Stomach (tissue), 4 donors: ENCODE measurements around the gene LRRC71.

Experiments
- EP300 ChIP-seq: sonication (generic); formaldehyde crosslinking; IDR thresholded peaks from one replicate; pipeline ENCODE4 v1.6.1; 2017; ENCODE audit warnings: antibody characterized with exemption
- POLR2A ChIP-seq, 4 donors: fragments of 450-650 bp; IDR thresholded peaks; one replicate each; pipeline ENCODE4 v1.6.1; 2016; ENCODE audit warnings: antibody characterized with exemption in 4 of 4, control low read depth in 2 of 4, mild to moderate bottlenecking in 1 of 4, moderate library complexity in 1 of 4
- POLR2AphosphoS5 ChIP-seq, 3 donors: sonication (generic); formaldehyde crosslinking; IDR thresholded peaks; one replicate each; pipeline ENCODE4 v1.6.1; 2016; ENCODE audit warnings: antibody characterized with exemption in 3 of 3
- TF ChIP-seq, protein P1 (sequence below), 7 experiments: fragments of 450-650 bp in 4 of 7; fragments of 200-600 bp in 3 of 7; sonication (generic) in 3 of 7; IDR thresholded peaks; one replicate each; pipeline ENCODE4 v1.5.1; 2016 to 2019; ENCODE audit warnings: antibody characterized with exemption in 7 of 7, control low read depth in 2 of 7, mild to moderate bottlenecking in 1 of 7

DNA sequence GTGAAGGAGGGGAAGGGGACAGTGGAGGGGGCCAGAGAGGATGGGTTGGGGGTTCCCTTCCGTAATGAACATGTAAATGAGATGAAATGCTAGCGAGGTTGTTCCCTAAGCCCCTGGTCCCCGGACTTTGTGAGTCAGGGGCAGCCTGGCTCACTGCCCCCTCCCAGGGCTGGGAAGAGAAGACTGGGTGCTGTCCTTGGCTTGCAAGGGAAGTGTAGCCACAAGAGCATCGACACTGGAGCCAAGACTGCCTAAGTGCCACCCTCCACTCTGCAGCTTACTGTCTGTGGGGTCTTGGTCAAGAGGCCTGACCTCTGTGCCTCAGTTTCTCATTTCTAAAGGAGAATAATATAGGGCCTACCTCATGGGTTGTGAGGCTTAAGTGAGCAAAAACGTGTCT lies 26.4 kb upstream of the LRRC71 start:
- no peak for TF ChIP-seq POLR2A (IDR thresholded peaks at IDR 0.05)
- TF ChIP-seq, protein P1, sequence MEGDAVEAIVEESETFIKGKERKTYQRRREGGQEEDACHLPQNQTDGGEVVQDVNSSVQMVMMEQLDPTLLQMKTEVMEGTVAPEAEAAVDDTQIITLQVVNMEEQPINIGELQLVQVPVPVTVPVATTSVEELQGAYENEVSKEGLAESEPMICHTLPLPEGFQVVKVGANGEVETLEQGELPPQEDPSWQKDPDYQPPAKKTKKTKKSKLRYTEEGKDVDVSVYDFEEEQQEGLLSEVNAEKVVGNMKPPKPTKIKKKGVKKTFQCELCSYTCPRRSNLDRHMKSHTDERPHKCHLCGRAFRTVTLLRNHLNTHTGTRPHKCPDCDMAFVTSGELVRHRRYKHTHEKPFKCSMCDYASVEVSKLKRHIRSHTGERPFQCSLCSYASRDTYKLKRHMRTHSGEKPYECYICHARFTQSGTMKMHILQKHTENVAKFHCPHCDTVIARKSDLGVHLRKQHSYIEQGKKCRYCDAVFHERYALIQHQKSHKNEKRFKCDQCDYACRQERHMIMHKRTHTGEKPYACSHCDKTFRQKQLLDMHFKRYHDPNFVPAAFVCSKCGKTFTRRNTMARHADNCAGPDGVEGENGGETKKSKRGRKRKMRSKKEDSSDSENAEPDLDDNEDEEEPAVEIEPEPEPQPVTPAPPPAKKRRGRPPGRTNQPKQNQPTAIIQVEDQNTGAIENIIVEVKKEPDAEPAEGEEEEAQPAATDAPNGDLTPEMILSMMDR (IDR thresholded peaks at IDR 0.05): no peak
- no peak for TF ChIP-seq POLR2AphosphoS5 (IDR thresholded peaks at IDR 0.05)
- no peak for TF ChIP-seq EP300
